ENCODE data around the gene PDGFA. TPM values are rescaled to one million over a fixed set of nuclear protein-coding genes. Genes with fewer than 3 reads are reported as not detected.

Gene PDGFA
- total RNA-seq, 1 experiment from 2014 or later, result 35.8 TPM

GRCh38 chr7:555551-556160 lies 36.0 kb upstream of the PDGFA start:
- Histone ChIP-seq H2BK120ac (ENCODE audit: low read depth, low read length, poor library complexity, severe bottlenecking) (no peak overlapping the region), H2BK5ac (ENCODE audit: insufficient read length, low read length) (no peak overlapping the region), H3K4me1 (ENCODE audit: insufficient read depth, low read length) (no peaks in the 10 kb centered on the region), H3K79me2 (ENCODE audit: insufficient read depth, low read length) (no peaks in the 10 kb centered on the region), H3K9me3 (ENCODE audit: control insufficient read depth, low read depth, low read length) (no peaks in the 10 kb centered on the region), H3K27me3 (ENCODE audit: insufficient read depth, low read length) (no peaks in the 10 kb centered on the region), H3K79me1 (ENCODE audit: insufficient read depth, low read depth, low read length, poor library complexity, severe bottlenecking) (no peaks in the 10 kb centered on the region), H3K4me2 (ENCODE audit: insufficient read depth, insufficient read length, low read length) (no peak overlapping the region), H3K14ac (ENCODE audit: insufficient read depth, low read length) (no peak overlapping the region; the same call in 1 of the 2 replicates), H3K18ac (ENCODE audit: insufficient read length, low read depth, low read length) (no peak overlapping the region), H3K4ac (ENCODE audit: low read depth, low read length) (no peak overlapping the region), H3K23ac (ENCODE audit: insufficient read length, low read depth, low read length) (no peak overlapping the region), H3K56ac (ENCODE audit: insufficient read length, low read depth, low read length) (no peak overlapping the region), H2AK5ac (ENCODE audit: insufficient read length, low read length) (no peak overlapping the region), H4K91ac (ENCODE audit: insufficient read length, low read depth, low read length) (no peak overlapping the region), H3K27ac (ENCODE audit: insufficient read length, low read depth, low read length) (no peak overlapping the region), H4K20me1 (ENCODE audit: control insufficient read depth, insufficient read depth, insufficient read length) (no peaks in the 10 kb centered on the region), H2BK15ac (ENCODE audit: low read depth, low read length) (no peak overlapping the region), H3T11ph (ENCODE audit: low read length) (no peak overlapping the region), H4K8ac (replicated peaks; ENCODE audit: insufficient read length, low read depth, low read length) (no peak overlapping the region), H3K9ac (ENCODE audit: extremely low read depth, insufficient read length, low read length) (no peak overlapping the region), H2AFZ (ENCODE audit: low read length) (no peak overlapping the region), H3K23me2 (ENCODE audit: insufficient read length, low read depth, low read length, poor library complexity, severe bottlenecking) (no peaks in the 10 kb centered on the region), H4K5ac (ENCODE audit: insufficient read length, low read depth, low read length) (no peak overlapping the region), H2BK12ac (ENCODE audit: insufficient read length, low read depth, low read length) (no peak overlapping the region), H2BK20ac (ENCODE audit: low read depth, low read length, poor library complexity, severe bottlenecking) (no peak overlapping the region)
- Mint-ChIP-seq H3K27ac (no peak overlapping the region), H3K9me3 (0 out of 5 replicates have a peak, but pooled peaks cover 0 to 2% of the 10 kb centered on the region in 2 experiments), H3K4me3 (no peak overlapping the region), H3K4me1 (no peaks in the 10 kb centered on the region), H3K27me3 (ENCODE audit: low read depth) (no peaks in the 10 kb centered on the region), H3K36me3 (ENCODE audit: insufficient read depth in 1 of 3, low read depth in 3 of 3) (peaks cover 0 to 4% (median 2%) of the 10 kb centered on the region in 3 experiments; a peak in 3 of 7 replicates)
- no peak for TF ChIP-seq CTCF (conservative IDR thresholded peaks at IDR 0.05)
- DNase-seq, result no peak
- WGBS (ENCODE audit: extremely low coverage, insufficient read length, low lambda C conversion rate), result no CpG with 5 or more reads among the region's 18 CpGs

Measured in H9 (cell line).